Measurements from ENCODE around the gene MID1.

- TF ChIP-seq CTCF (IDR thresholded peaks at IDR 0.05) (no peak), ZFX (IDR thresholded peaks at IDR 0.05; ENCODE audit: borderline replicate concordance) (no peak)
Observed at GRCh38 chrX:10485326-10485725, 135.1 kb downstream of the MID1 start.
